Cardiac ventricle fibroblast (primary cell): ENCODE results near the gene THAP12. TPM values are rescaled to one million over a fixed set of nuclear protein-coding genes. Genes with fewer than 3 reads are reported as not detected.

Experiments used
- total RNA-seq: library from RNA; depleted of rRNA; stranded (reverse); fragments of >200 nt; gene quantifications from 2 replicates; pipeline ENCODE4 v1.2.3, GENCODE V29; 2015

The THAP12 gene, protein sequence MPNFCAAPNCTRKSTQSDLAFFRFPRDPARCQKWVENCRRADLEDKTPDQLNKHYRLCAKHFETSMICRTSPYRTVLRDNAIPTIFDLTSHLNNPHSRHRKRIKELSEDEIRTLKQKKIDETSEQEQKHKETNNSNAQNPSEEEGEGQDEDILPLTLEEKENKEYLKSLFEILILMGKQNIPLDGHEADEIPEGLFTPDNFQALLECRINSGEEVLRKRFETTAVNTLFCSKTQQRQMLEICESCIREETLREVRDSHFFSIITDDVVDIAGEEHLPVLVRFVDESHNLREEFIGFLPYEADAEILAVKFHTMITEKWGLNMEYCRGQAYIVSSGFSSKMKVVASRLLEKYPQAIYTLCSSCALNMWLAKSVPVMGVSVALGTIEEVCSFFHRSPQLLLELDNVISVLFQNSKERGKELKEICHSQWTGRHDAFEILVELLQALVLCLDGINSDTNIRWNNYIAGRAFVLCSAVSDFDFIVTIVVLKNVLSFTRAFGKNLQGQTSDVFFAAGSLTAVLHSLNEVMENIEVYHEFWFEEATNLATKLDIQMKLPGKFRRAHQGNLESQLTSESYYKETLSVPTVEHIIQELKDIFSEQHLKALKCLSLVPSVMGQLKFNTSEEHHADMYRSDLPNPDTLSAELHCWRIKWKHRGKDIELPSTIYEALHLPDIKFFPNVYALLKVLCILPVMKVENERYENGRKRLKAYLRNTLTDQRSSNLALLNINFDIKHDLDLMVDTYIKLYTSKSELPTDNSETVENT
- 16.0 and 19.2 TPM in 2 replicates for total RNA-seq

DNA sequence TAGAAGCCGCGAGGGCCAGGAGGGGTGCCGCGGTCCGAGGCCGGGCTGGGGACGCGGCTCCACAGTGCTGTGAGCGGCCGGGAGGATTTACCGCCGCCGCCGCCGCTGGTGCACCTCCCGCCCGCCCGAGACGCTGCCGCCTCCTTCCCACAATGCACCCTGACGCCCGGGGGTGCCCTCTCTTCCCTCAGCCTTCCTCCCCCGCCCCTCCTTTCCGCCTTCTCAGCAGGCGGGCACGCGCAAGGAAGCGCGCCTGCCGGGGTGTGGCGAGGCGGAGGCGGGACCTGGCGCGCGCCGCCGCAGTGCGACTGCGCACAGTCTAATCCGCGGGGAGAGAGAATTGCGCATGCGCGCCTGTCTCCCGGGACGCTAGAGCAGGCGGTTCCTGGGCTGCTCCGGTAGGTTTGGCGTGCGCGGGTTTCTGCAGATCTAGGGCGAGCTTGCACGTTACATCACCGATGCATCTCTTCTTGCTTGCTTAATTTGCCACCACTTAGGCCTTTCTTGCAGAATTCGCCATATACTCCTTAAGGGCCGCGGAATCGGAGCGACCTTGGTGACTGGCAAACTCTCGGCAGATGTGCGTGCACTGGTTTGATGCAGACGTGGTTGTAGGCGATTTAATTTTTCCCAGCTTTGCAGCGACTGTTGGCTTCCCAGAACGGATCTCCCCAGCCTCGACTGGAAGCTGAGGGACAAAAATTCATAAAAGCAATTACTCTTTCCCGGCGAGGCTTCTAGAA lies at the start of gene THAP12, which contains the start of gene GVQW3:
THAP12 (minus strand) TSS at position 156 of the 743 bp plus-strand sequence. CDS start 296 bp downstream, outside the sequence.
GVQW3 (plus strand) TSS at position 347 of the 743 bp plus-strand sequence. CDS start 506 bp downstream, outside the sequence.

Other genes with a start within 250 kb of the THAP12 start
- gene WNT11, start 174.6 kb downstream of the THAP12 start, total RNA-seq: 1.4 and 1.7 TPM in 2 replicates
- gene GVQW3, start 191 bp upstream of the THAP12 start, total RNA-seq: 0.69 and 2.1 TPM in 2 replicates
- 7.9 and 19.7 TPM in 2 replicates for gene EMSY, start 63.9 kb upstream of the THAP12 start, total RNA-seq